Parathyroid adenoma (tissue), 2 donors: Measurements from ENCODE around the gene MSI2.

Experiments used
- H2AFZ ChIP-seq: fragments of 300-600 bp; sonication (generic); one replicate; pipeline ENCODE4 v1.7.0; 2017; ENCODE audit warnings: antibody characterized with exemption, mild to moderate bottlenecking
- H3K27ac ChIP-seq: fragments of 300-600 bp; sonication (generic); one replicate; pipeline ENCODE4 v1.7.0; 2017
- H3K27me3 ChIP-seq: fragments of 300-600 bp; sonication (generic); one replicate; pipeline ENCODE4 v1.7.0; 2017; ENCODE audit warnings: low read length; ENCODE audit not compliant: control insufficient read depth, insufficient read depth
- H3K36me3 ChIP-seq: fragments of 300-600 bp; sonication (generic); one replicate; pipeline ENCODE4 v1.7.0; 2017; ENCODE audit warnings: low read length; ENCODE audit not compliant: control insufficient read depth, insufficient read depth
- H3K4me1 ChIP-seq: fragments of 300-600 bp; sonication (generic); one replicate; pipeline ENCODE4 v1.7.0; 2017; ENCODE audit warnings: control low read depth
- H3K4me2 ChIP-seq: fragments of 300-600 bp; sonication (generic); one replicate; pipeline ENCODE4 v1.7.0; 2017; ENCODE audit warnings: low read length
- H3K4me3 ChIP-seq: fragments of 300-600 bp; sonication (generic); one replicate; pipeline ENCODE4 v1.7.0; 2017; ENCODE audit warnings: low read depth, low read length
- H3K79me2 ChIP-seq: fragments of 300-600 bp; sonication (generic); one replicate; pipeline ENCODE4 v1.7.0; 2017; ENCODE audit warnings: control low read depth
- H3K9ac ChIP-seq: fragments of 300-600 bp; sonication (generic); one replicate; pipeline ENCODE4 v1.7.0; 2017; ENCODE audit warnings: mild to moderate bottlenecking
- H3K9me3 ChIP-seq: fragments of 300-600 bp; sonication (generic); one replicate; pipeline ENCODE4 v1.7.0; 2017; ENCODE audit warnings: low read length; ENCODE audit not compliant: control insufficient read depth
- CTCF ChIP-seq: fragments of 300-600 bp; sonication (generic); IDR thresholded peaks from one replicate; pipeline ENCODE4 v1.7.0; 2017; ENCODE audit warnings: antibody characterized with exemption, mild to moderate bottlenecking
- donor health status: primary hyperparathyroidism.

MSI2 gene

GRCh38 chr17:57264250-57264649 is 7.9 kb downstream of the MSI2 start:
- Histone ChIP-seq H3K4me2 (no peak overlapping the region), H3K4me3 (no peak overlapping the region), H3K9me3 (no peaks in the 10 kb centered on the region), H2AFZ (no peak overlapping the region), H3K79me2 (peaks cover 81% of the 10 kb centered on the region), H3K9ac (no peak overlapping the region), H3K36me3 (no peaks in the 10 kb centered on the region), H3K4me1 (peaks cover 45% of the 10 kb centered on the region), H3K27ac (no peak overlapping the region), H3K27me3 (no peaks in the 10 kb centered on the region)
- TF ChIP-seq CTCF = no peak

- H3K4me1 ChIP-seq = peaks cover 50% of the 10 kb centered on the region
- H2AFZ ChIP-seq = no peak overlapping the region
- H3K36me3 ChIP-seq = no peaks in the 10 kb centered on the region
Measured at GRCh38 chr17:57264776-57265175, 8.5 kb downstream of the MSI2 start.

GRCh38 chr17:57266902-57267311 is 10.6 kb downstream of the MSI2 start:
- Histone ChIP-seq H2AFZ (no peak overlapping the region), H3K27me3 (no peaks in the 10 kb centered on the region), H3K4me2 (peak overlapping the region; percentile 46), H3K9ac (no peak overlapping the region), H3K79me2 (peaks cover 79% of the 10 kb centered on the region), H3K4me1 (peaks cover 51% of the 10 kb centered on the region), H3K36me3 (no peaks in the 10 kb centered on the region), H3K4me3 (no peak overlapping the region), H3K27ac (peak overlapping the region; percentile 65), H3K9me3 (no peaks in the 10 kb centered on the region)
- TF ChIP-seq CTCF = no peak

More at GRCh38 chr17:57264776-57265175, 8.5 kb downstream of the MSI2 start:
- Histone ChIP-seq H3K27ac (no peak overlapping the region), H3K4me2 (no peak overlapping the region), H3K27me3 (no peaks in the 10 kb centered on the region), H3K9ac (no peak overlapping the region), H3K9me3 (no peaks in the 10 kb centered on the region), H3K79me2 (peaks cover 84% of the 10 kb centered on the region), H3K4me3 (no peak overlapping the region)
- no peak for TF ChIP-seq CTCF

GRCh38 chr17:57268181-57268580 is 11.9 kb downstream of the MSI2 start:
- peaks cover 39% of the 10 kb centered on the region for H3K4me1 ChIP-seq
- H2AFZ ChIP-seq = no peak overlapping the region
- no peak overlapping the region for H3K4me3 ChIP-seq
- no peak overlapping the region for H3K9ac ChIP-seq
- H3K9me3 ChIP-seq = no peaks in the 10 kb centered on the region
- H3K79me2 ChIP-seq = peaks cover 70% of the 10 kb centered on the region
- H3K36me3 ChIP-seq = no peaks in the 10 kb centered on the region
- H3K27me3 ChIP-seq = no peaks in the 10 kb centered on the region
- H3K4me2 ChIP-seq = no peak overlapping the region
- no peak overlapping the region for H3K27ac ChIP-seq
- no peak for TF ChIP-seq CTCF

- Histone ChIP-seq H3K27ac (no peak overlapping the region), H3K9ac (no peak overlapping the region), H3K79me2 (peaks cover 68% of the 10 kb centered on the region), H3K36me3 (no peaks in the 10 kb centered on the region), H3K27me3 (no peaks in the 10 kb centered on the region), H3K4me3 (no peak overlapping the region), H3K9me3 (no peaks in the 10 kb centered on the region), H2AFZ (no peak overlapping the region), H3K4me2 (no peak overlapping the region), H3K4me1 (peaks cover 36% of the 10 kb centered on the region)
- no peak for TF ChIP-seq CTCF
Measured at GRCh38 chr17:57269052-57269451, 12.7 kb downstream of the MSI2 start.
